HFF-Myc (cell line): ENCODE data around the gene ABCE1.

Source experiments
- DNase-seq: peaks from one replicate; pipeline ENCODE4 v3.0.0-alpha.2; 2011; ENCODE audit warnings: low read depth; ENCODE audit errors: extremely low read depth
- H3K4me3 ChIP-seq: replicated peaks from 2 replicates; pipeline ENCODE4 v1.5.1; 2011; ENCODE audit warnings: low read depth, mild to moderate bottlenecking, control low read depth, low read length
- CTCF ChIP-seq: IDR thresholded peaks from 2 replicates; pipeline ENCODE4 v1.5.1; 2012; ENCODE audit warnings: mild to moderate bottlenecking, low read depth, low read length, control low read depth; ENCODE audit errors: missing control alignments

The ABCE1 gene

GRCh38 chr4:145154573-145154972 is 56.5 kb downstream of the ABCE1 start:
- no peak for DNase-seq
- H3K4me3 ChIP-seq, result no peak overlapping the region
- TF ChIP-seq CTCF, result peak; percentile 38

DNA sequence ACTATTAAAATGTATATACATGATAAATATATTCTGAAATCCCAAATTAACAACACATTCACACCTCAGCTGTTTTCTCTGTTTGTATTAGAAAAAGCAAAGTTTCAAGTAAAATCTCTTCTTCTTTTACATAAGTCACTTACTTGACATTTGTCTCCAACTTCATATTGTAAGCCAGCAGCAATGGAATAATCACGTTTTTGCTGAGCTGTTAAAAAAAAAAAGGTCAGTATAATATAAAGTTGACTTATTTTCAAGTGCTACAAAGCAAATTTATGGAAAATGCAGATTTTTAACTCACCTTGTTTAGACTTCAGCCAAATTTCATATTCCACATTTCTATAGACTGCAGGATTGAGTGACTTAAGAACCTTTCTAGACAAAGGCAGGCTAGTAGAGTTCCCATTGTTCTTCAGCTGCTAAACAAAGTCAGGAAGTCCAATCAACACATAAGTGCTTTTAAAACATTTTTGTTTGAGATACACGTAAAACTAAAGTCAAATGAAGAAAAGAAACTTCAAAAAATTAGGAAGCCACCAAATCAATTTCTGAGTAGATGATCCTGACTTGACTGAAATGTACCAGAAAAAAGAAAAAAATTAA is 57.3 kb downstream of the ABCE1 start:
- DNase-seq, result no peak
- no peak for TF ChIP-seq CTCF
- H3K4me3 ChIP-seq, result no peak overlapping the region

DNA sequence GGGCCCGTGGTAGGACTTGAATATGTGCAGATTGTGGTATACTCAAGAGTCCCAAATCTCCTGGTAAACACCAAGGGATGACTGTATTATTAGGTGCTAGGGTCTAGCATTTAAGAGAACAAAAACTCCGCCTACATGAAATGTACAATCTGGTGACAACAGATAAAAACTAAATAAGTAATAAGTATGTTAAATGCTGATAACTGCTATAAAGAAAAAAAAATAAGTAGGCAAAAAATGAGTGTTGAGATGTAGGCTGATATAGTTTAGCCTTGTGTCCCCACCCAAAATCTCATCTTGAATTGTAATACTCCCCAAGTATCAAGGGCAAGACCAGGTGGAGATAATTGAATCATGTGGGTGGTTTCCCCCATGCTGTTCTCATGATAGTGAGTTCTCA is 58.9 kb downstream of the ABCE1 start:
- TF ChIP-seq CTCF, result no peak
- no peak for DNase-seq
- H3K4me3 ChIP-seq, result no peak overlapping the region

DNA sequence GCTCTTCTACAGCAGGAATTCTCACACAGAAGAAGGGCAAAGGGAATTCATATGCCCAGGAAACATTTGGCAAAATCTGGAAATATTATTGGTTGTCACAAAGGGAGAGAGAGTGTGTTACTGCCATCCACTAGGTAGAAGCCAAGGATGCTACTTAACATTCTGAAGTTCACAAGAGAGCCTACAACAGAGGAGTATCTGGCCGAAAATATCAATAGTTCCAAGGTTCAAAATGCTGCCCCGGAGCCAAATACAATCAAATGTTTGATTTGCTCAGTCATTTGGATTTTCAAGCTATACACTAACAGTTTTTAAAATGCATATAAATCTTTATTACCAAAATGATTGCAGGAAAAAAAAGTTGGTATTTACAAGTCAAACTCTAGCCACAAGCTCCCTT is 63.4 kb downstream of the ABCE1 start:
- no peak for TF ChIP-seq CTCF
- no peak overlapping the region for H3K4me3 ChIP-seq
- no peak for DNase-seq

- no peak for TF ChIP-seq CTCF
- no peak for DNase-seq
- H3K4me3 ChIP-seq, result no peak overlapping the region
These were observed 69.8 kb downstream of the ABCE1 start for GRCh38 chr4:145167887-145168286.

- DNase-seq, result no peak
- H3K4me3 ChIP-seq, result no peak overlapping the region
- TF ChIP-seq CTCF, result no peak
These were observed 70.6 kb downstream of the ABCE1 start for GRCh38 chr4:145168581-145169187.

- no peak overlapping the region for H3K4me3 ChIP-seq
- no peak for DNase-seq
- TF ChIP-seq CTCF, result no peak
These were observed 72.1 kb downstream of the ABCE1 start for GRCh38 chr4:145170223-145170622.
